ENCODE data around the gene DOCK2. TPM values are rescaled to one million over a fixed set of nuclear protein-coding genes. Genes with fewer than 3 reads are reported as not detected.

DOCK2 gene
- total RNA-seq, 5 donors from 2014 or later (not counting 1 experiment from before 2014, with no cell fraction given), result 168 to 303 (median 197) TPM

DNA sequence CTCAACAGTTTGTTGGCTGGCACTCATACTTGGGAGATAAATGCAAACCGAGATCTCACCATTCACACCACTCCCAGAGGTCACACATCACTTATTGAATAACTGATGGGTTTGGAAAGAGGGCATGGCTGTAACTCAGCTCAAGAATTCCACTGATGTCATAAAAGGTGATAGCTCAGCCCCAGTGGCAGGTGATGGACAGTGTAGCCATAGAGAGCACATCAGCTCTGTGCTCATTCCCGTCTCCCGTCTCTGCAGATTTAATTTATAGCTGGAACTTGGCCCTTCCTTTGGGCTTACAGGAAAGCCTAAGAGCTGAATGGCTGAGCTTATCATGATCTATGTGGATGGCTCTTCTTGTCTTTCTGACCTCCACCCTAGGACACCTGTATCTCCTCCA is 283.4 kb downstream of the DOCK2 start:
- H3K9me3 Mint-ChIP-seq, result no peaks in the 10 kb centered on the region
- H3K4me1 Mint-ChIP-seq, result peaks cover 5 to 10% (median 7%) of the 10 kb centered on the region in 3 donors
- no peak overlapping the region for H3K27ac Mint-ChIP-seq
- H3K4me3 Mint-ChIP-seq, result no peak overlapping the region
- CTCF ChIA-PET, result interaction anchor here in 1 of 2 donors (0.5 to 0.6 kb wide), 2 partner anchors 339 to 401 kb away, joined by 3 to 5 read pairs; no protein-coding TSS in a partner anchor
- Histone ChIP-seq H3K27me3 (replicated peaks in 1 of 2; ENCODE audit: control insufficient read depth in 2 of 2, extremely low read depth in 1 of 2, insufficient read depth in 2 of 2, low read length in 1 of 2) (no peaks in the 10 kb centered on the region), H3K36me3 (ENCODE audit: control insufficient read depth in 2 of 2, extremely low read depth in 1 of 2, insufficient read depth in 1 of 2, low read length in 1 of 2) (peaks cover 0 to 18% of the 10 kb centered on the region in 2 donors), H3K4me3 (ENCODE audit: control insufficient read depth in 1 of 2, extremely low read depth in 1 of 2, low read length in 1 of 2) (no peak overlapping the region), H3K27ac (ENCODE audit: low read length) (no peak overlapping the region), H3K4me1 (ENCODE audit: control insufficient read depth in 1 of 2, extremely low read depth in 1 of 2, insufficient read depth in 2 of 2, low read length in 2 of 2) (no peaks in the 10 kb centered on the region), H3K9me3 (no peaks in the 10 kb centered on the region)
- DNase-seq, result no peak
- peaks cover 57% of the 10 kb centered on the region for H3K36me3 Mint-ChIP-seq
- POLR2A ChIA-PET, result no interaction called here
- H3K27me3 Mint-ChIP-seq, result no peaks in the 10 kb centered on the region
- ATAC-seq (replicated peaks in 1 of 4), result no peak
- 100% methylated on average over 2 of the region's 3 CpGs for WGBS (ENCODE audit: insufficient coverage)

DNA sequence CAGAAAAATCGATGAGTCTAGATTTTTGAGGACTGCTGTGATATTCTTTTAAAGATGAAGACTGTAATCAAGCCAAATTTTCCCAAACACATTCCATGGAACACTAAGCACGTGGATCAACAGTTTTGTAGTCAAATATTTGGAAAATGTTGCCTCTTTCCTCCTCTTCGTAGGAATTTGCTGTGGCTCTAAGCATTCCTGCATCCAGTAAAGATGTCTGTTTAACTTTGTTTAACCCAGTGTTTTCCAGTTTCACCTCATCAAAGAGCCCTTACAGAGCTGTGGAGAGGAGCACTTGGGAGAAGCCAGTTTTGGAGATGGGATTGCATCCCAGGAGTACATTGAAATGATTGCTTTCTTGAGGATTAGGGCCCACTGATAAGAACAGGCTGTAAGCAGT is 284.3 kb downstream of the DOCK2 start:
- CTCF ChIA-PET, result no interaction called here
- Mint-ChIP-seq H3K4me3 (no peak overlapping the region), H3K4me1 (peaks cover 9 to 12% (median 11%) of the 10 kb centered on the region in 3 donors), H3K36me3 (peaks cover 53% of the 10 kb centered on the region), H3K27me3 (no peaks in the 10 kb centered on the region), H3K9me3 (no peaks in the 10 kb centered on the region), H3K27ac (no peak overlapping the region)
- H3K4me1 ChIP-seq (ENCODE audit: control insufficient read depth in 1 of 2, extremely low read depth in 1 of 2, insufficient read depth in 2 of 2, low read length in 2 of 2), result no peaks in the 10 kb centered on the region
- H3K27me3 ChIP-seq (replicated peaks in 1 of 2; ENCODE audit: control insufficient read depth in 2 of 2, extremely low read depth in 1 of 2, insufficient read depth in 2 of 2, low read length in 1 of 2), result no peaks in the 10 kb centered on the region
- no CpG with 5 or more reads among the region's 3 CpGs for WGBS (ENCODE audit: insufficient coverage)
- H3K36me3 ChIP-seq (ENCODE audit: control insufficient read depth in 2 of 2, extremely low read depth in 1 of 2, insufficient read depth in 1 of 2, low read length in 1 of 2), result peaks cover 0 to 21% of the 10 kb centered on the region in 2 donors
- no peak overlapping the region for H3K4me3 ChIP-seq (ENCODE audit: control insufficient read depth in 1 of 2, extremely low read depth in 1 of 2, low read length in 1 of 2)
- no peaks in the 10 kb centered on the region for H3K9me3 ChIP-seq
- no peak for DNase-seq
- ATAC-seq (replicated peaks in 1 of 4), result no peak
- no peak overlapping the region for H3K27ac ChIP-seq (ENCODE audit: low read length)
- POLR2A ChIA-PET, result interaction anchor here in 1 of 2 donors (0.6 kb wide), 1 partner anchor 65 kb away, joined by 3 read pairs; no protein-coding TSS in a partner anchor

DNA sequence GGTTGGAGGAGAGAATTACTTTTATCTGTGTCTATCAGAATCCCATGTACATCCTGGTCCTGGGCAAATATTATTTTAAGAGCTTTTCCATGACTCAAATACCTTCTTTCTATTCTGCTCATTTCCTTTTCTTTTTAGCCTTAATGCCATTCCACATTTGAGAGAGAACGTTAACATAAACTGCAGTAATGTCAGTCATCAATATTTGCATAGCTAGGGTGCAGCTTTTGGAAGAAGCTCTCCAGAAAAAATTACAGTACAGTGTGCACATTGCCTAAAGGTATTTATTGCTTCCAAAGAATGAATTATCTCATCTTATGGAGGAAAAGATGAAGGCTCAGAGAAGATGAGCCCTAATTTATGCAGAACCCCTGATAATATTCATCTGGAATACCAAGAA is 284.9 kb downstream of the DOCK2 start:
- ATAC-seq (replicated peaks in 1 of 4) (no peak), DNase-seq (no peak)
- H3K27ac Mint-ChIP-seq, result no peak overlapping the region
- H3K27me3 Mint-ChIP-seq, result no peaks in the 10 kb centered on the region
- no peak overlapping the region for H3K27ac ChIP-seq (ENCODE audit: low read length)
- peaks cover 55% of the 10 kb centered on the region for H3K36me3 Mint-ChIP-seq
- no peaks in the 10 kb centered on the region for H3K9me3 Mint-ChIP-seq
- H3K4me1 Mint-ChIP-seq, result peaks cover 12 to 15% (median 13%) of the 10 kb centered on the region in 3 donors
- ChIA-PET CTCF (interaction anchor here in 1 of 2 donors (0.6 kb wide), 1 partner anchor 9 kb away, joined by 3 read pairs; no protein-coding TSS in a partner anchor), POLR2A (interaction anchor here in 1 of 2 donors (0.6 kb wide), 1 partner anchor 66 kb away, joined by 3 read pairs; no protein-coding TSS in a partner anchor)
- H3K4me3 Mint-ChIP-seq, result no peak overlapping the region
- H3K4me3 ChIP-seq (ENCODE audit: control insufficient read depth in 1 of 2, extremely low read depth in 1 of 2, low read length in 1 of 2), result no peak overlapping the region
- H3K27me3 ChIP-seq (replicated peaks in 1 of 2; ENCODE audit: control insufficient read depth in 2 of 2, extremely low read depth in 1 of 2, insufficient read depth in 2 of 2, low read length in 1 of 2), result no peaks in the 10 kb centered on the region
- H3K36me3 ChIP-seq (ENCODE audit: control insufficient read depth in 2 of 2, extremely low read depth in 1 of 2, insufficient read depth in 1 of 2, low read length in 1 of 2), result peaks cover 0 to 21% of the 10 kb centered on the region in 2 donors
- WGBS (ENCODE audit: insufficient coverage), result no CpG with 5 or more reads among the region's 1 CpG
- no peaks in the 10 kb centered on the region for H3K9me3 ChIP-seq
- H3K4me1 ChIP-seq (ENCODE audit: control insufficient read depth in 1 of 2, extremely low read depth in 1 of 2, insufficient read depth in 2 of 2, low read length in 2 of 2), result no peaks in the 10 kb centered on the region

DNA sequence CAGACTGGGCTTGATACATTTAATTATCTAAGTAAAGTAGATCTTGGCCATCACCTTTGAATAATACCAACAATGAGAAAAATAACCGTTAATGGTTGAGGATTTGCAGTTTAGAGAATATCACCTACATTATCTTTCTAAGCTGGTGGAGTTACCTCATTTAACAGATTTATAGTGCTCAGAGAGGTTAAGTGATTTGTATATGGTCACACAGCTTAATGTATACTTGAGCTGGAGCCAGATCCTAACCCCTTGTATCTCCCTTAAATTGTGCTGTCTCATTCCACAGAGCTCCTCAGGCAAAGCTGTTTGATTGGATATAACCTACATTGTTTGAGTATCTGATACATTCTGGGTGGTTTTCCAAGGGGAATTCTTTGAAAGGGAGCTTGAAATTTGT is 285.4 kb downstream of the DOCK2 start:
- Histone ChIP-seq H3K36me3 (ENCODE audit: control insufficient read depth in 2 of 2, extremely low read depth in 1 of 2, insufficient read depth in 1 of 2, low read length in 1 of 2) (peaks cover 0 to 21% of the 10 kb centered on the region in 2 donors), H3K4me3 (ENCODE audit: control insufficient read depth in 1 of 2, extremely low read depth in 1 of 2, low read length in 1 of 2) (no peak overlapping the region), H3K4me1 (ENCODE audit: control insufficient read depth in 1 of 2, extremely low read depth in 1 of 2, insufficient read depth in 2 of 2, low read length in 2 of 2) (no peaks in the 10 kb centered on the region), H3K27ac (ENCODE audit: low read length) (no peak overlapping the region), H3K9me3 (no peaks in the 10 kb centered on the region), H3K27me3 (replicated peaks in 1 of 2; ENCODE audit: control insufficient read depth in 2 of 2, extremely low read depth in 1 of 2, insufficient read depth in 2 of 2, low read length in 1 of 2) (no peaks in the 10 kb centered on the region)
- peaks cover 10 to 19% (median 13%) of the 10 kb centered on the region in 3 donors for H3K4me1 Mint-ChIP-seq
- no peaks in the 10 kb centered on the region for H3K27me3 Mint-ChIP-seq
- ChIA-PET POLR2A (no interaction called here), CTCF (interaction anchor here in 1 of 2 donors (0.6 kb wide), 1 partner anchor 9 kb away, joined by 3 read pairs; no protein-coding TSS in a partner anchor)
- ATAC-seq (replicated peaks in 1 of 4), result no peak
- H3K27ac Mint-ChIP-seq, result peak overlapping the region in 1 of 2 donors; percentile 19
- no CpG with 5 or more reads among the region's 1 CpG for WGBS (ENCODE audit: insufficient coverage)
- DNase-seq, result no peak
- no peaks in the 10 kb centered on the region for H3K9me3 Mint-ChIP-seq
- H3K36me3 Mint-ChIP-seq, result peaks cover 54% of the 10 kb centered on the region
- H3K4me3 Mint-ChIP-seq, result no peak overlapping the region

DNA sequence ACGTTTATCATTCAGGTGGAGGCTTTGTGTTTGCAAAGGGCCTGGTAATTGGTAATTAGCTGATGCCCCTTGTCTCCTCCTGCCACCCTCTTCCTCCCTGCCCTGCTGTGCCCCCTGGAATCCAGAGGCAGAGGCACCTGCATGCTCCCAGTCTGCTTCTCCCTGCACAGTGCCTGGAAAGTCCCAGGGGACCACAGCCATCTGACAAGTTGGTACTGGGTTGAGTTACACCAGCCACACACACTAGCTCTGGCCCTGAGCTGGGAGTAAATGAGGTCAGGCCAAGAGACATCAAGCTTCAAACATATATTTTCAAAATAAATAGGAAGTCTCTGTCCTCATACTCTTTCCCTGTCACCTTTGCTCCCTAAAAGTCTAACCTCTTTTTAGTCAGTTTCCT is 286.9 kb downstream of the DOCK2 start:
- ChIA-PET POLR2A (no interaction called here), CTCF (no interaction called here)
- Mint-ChIP-seq H3K9me3 (no peaks in the 10 kb centered on the region), H3K4me3 (no peak overlapping the region), H3K27me3 (no peaks in the 10 kb centered on the region), H3K36me3 (peaks cover 56% of the 10 kb centered on the region), H3K27ac (no peak overlapping the region), H3K4me1 (peaks cover 13 to 28% (median 18%) of the 10 kb centered on the region in 3 donors)
- no CpG with 5 or more reads among the region's 1 CpG for WGBS (ENCODE audit: insufficient coverage)
- H3K36me3 ChIP-seq (ENCODE audit: control insufficient read depth in 2 of 2, extremely low read depth in 1 of 2, insufficient read depth in 1 of 2, low read length in 1 of 2), result peaks cover 5 to 18% of the 10 kb centered on the region in 2 donors
- H3K27me3 ChIP-seq (replicated peaks in 1 of 2; ENCODE audit: control insufficient read depth in 2 of 2, extremely low read depth in 1 of 2, insufficient read depth in 2 of 2, low read length in 1 of 2), result no peaks in the 10 kb centered on the region
- no peak overlapping the region for H3K27ac ChIP-seq (ENCODE audit: low read length)
- H3K9me3 ChIP-seq, result no peaks in the 10 kb centered on the region
- no peak for DNase-seq
- no peak for ATAC-seq (replicated peaks in 1 of 4)
- H3K4me1 ChIP-seq (ENCODE audit: control insufficient read depth in 1 of 2, extremely low read depth in 1 of 2, insufficient read depth in 2 of 2, low read length in 2 of 2), result no peaks in the 10 kb centered on the region
- no peak overlapping the region for H3K4me3 ChIP-seq (ENCODE audit: control insufficient read depth in 1 of 2, extremely low read depth in 1 of 2, low read length in 1 of 2)

GRCh38 chr5:169933127-169933526 is 296.1 kb downstream of the DOCK2 start:
- CTCF ChIA-PET, result interaction anchor here in 1 of 2 donors (0.8 kb wide), 1 partner anchor 59 kb away, joined by 6 read pairs; no protein-coding TSS in a partner anchor
- ATAC-seq (replicated peaks in 1 of 4) (no peak), DNase-seq (no peak)
- 100% methylated on average over 1 of the region's 1 CpG for WGBS (ENCODE audit: insufficient coverage)
- no peaks in the 10 kb centered on the region for H3K27me3 Mint-ChIP-seq
- peaks cover 9 to 19% of the 10 kb centered on the region in 2 donors for H3K36me3 ChIP-seq (ENCODE audit: control insufficient read depth in 2 of 2, extremely low read depth in 1 of 2, insufficient read depth in 1 of 2, low read length in 1 of 2)
- no peak overlapping the region for H3K4me3 ChIP-seq (ENCODE audit: control insufficient read depth in 1 of 2, extremely low read depth in 1 of 2, low read length in 1 of 2)
- peak overlapping the region in 1 of 2 donors; percentile 66 for H3K27ac Mint-ChIP-seq
- peaks cover 4 to 15% of the 10 kb centered on the region in 2 experiments for H3K4me1 ChIP-seq (ENCODE audit: control insufficient read depth in 1 of 2, extremely low read depth in 1 of 2, insufficient read depth in 2 of 2, low read length in 2 of 2)
- POLR2A ChIA-PET, result interaction anchor here in 1 of 2 donors (0.9 kb wide), 1 partner anchor 41 kb away, joined by 3 read pairs; no protein-coding TSS in a partner anchor
- no peaks in the 10 kb centered on the region for H3K27me3 ChIP-seq (replicated peaks in 1 of 2; ENCODE audit: control insufficient read depth in 2 of 2, extremely low read depth in 1 of 2, insufficient read depth in 2 of 2, low read length in 1 of 2)
- no peak overlapping the region for H3K4me3 Mint-ChIP-seq
- H3K36me3 Mint-ChIP-seq, result peaks cover 66% of the 10 kb centered on the region
- H3K9me3 ChIP-seq, result no peaks in the 10 kb centered on the region
- no peaks in the 10 kb centered on the region for H3K9me3 Mint-ChIP-seq
- peaks cover 55 to 77% (median 68%) of the 10 kb centered on the region in 3 donors for H3K4me1 Mint-ChIP-seq
- no peak overlapping the region for H3K27ac ChIP-seq (ENCODE audit: low read length)
